ENCODE data around the gene MYO3B.

- TF ChIP-seq CTCF (IDR thresholded peaks at IDR 0.05; ENCODE audit: insufficient read depth, low read length, poor library complexity, severe bottlenecking) (no peak), EZH2phosphoT487 (conservative IDR thresholded peaks at IDR 0.05; ENCODE audit: low read length) (no peak)
These were observed 390.6 kb downstream of the MYO3B start for GRCh38 chr2:170568511-170568910.

Data from SU-DHL-6 (cell line).